Tibial nerve (tissue), 4 donors: ENCODE measurements around the gene DESI1. TPM values are rescaled to one million over a fixed set of nuclear protein-coding genes. Genes with fewer than 3 reads are reported as not detected.
"Not testable (repeated sequence)": the region's sequence is repeated elsewhere in the genome, so short reads cannot be mapped to it uniquely, and the experiment has no call there.

ENCODE experiments used
- DNase-seq, 2 donors: peaks; one replicate each; pipeline ENCODE4 v3.0.0-alpha.2; 2019; ENCODE audit warnings: low spot score in 2 of 2
- H3K27ac ChIP-seq, 4 donors: fragments of 200-600 bp; sonication (generic) in 3 of 4; one replicate each; pipeline ENCODE4 v1.5.1; 2017 to 2019; ENCODE audit warnings: mild to moderate bottlenecking in 1 of 4
- H3K27me3 ChIP-seq, 2 donors: fragments of 200-600 bp; sonication (generic) in 1 of 2; one replicate each; pipeline versions ENCODE4 v1.5.1 to v1.6.0; 2017 to 2019
- H3K36me3 ChIP-seq, 3 donors: fragments of 200-600 bp; sonication (generic); one replicate each; pipeline ENCODE4 v1.5.1; 2018 to 2019
- H3K4me1 ChIP-seq, 4 donors: fragments of 200-600 bp; sonication (generic) in 3 of 4; one replicate each; pipeline ENCODE4 v1.5.1; 2017 to 2019
- H3K4me3 ChIP-seq, 4 donors: fragments of 200-600 bp; sonication (generic) in 3 of 4; one replicate each; pipeline ENCODE4 v1.5.1; 2017 to 2019; ENCODE audit warnings: mild to moderate bottlenecking in 1 of 4, moderate library complexity in 1 of 4
- H3K9me3 ChIP-seq, 4 donors: fragments of 200-600 bp; sonication (generic) in 3 of 4; one replicate each; pipeline ENCODE4 v1.5.1; 2017 to 2019
- CTCF ChIP-seq, 5 experiments: fragments of 200-600 bp in 3 of 5; fragments of 450-650 bp in 2 of 5; sonication (generic) in 3 of 5; IDR thresholded peaks; one replicate each; pipeline ENCODE4 v1.5.1; 2016 to 2019; ENCODE audit warnings: antibody characterized with exemption in 5 of 5, mild to moderate bottlenecking in 3 of 5, moderate library complexity in 2 of 5
- EP300 ChIP-seq, 2 donors: sonication (generic); formaldehyde crosslinking; IDR thresholded peaks; one replicate each; pipeline ENCODE4 v1.6.1; 2017; ENCODE audit warnings: antibody characterized with exemption in 2 of 2, mild to moderate bottlenecking in 1 of 2
- POLR2A ChIP-seq, 2 donors: fragments of 450-650 bp; IDR thresholded peaks; one replicate each; pipeline ENCODE4 v1.6.1; 2017; ENCODE audit warnings: antibody characterized with exemption in 2 of 2, mild to moderate bottlenecking in 2 of 2, moderate library complexity in 2 of 2
- WGBS, 2 donors: methylation state at CpG; one replicate each; pipeline ENCODE4 v1.1.5; 2018; 5-methylcytosine and 5-hydroxymethylcytosine counted together
- total RNA-seq, 4 donors: library from RNA; depleted of rRNA; stranded (reverse); fragments of >200 nt; gene quantifications; one replicate each; pipeline ENCODE4 v1.1.0, GENCODE V29; 2016

Gene DESI1
- total RNA-seq, 4 donors from 2014 or later: 16.5 to 24.6 (median 19.2) TPM

GRCh38 chr22:41574847-41575381 lies 45.9 kb downstream of the DESI1 start:
- peak; percentile 61 to 66 for DNase-seq
- H3K36me3 ChIP-seq: peaks cover 0 to 56% (median 0%) of the 10 kb centered on the region in 3 donors
- 62 to 64% methylated on average over 16 to 26 of the region's 26 CpGs for WGBS, 2 donors

GRCh38 chr22:41573677-41574076 lies 47.2 kb downstream of the DESI1 start:
- DNase-seq: no peak
- Histone ChIP-seq H3K27ac (no peak overlapping the region), H3K4me3 (no peak overlapping the region), H3K4me1 (peaks cover 0 to 11% (median 0%) of the 10 kb centered on the region in 4 donors), H3K9me3 (no peaks in the 10 kb centered on the region), H3K27me3 (no peaks in the 10 kb centered on the region), H3K36me3 (peaks cover 0 to 44% (median 0%) of the 10 kb centered on the region in 3 donors)
- TF ChIP-seq CTCF (IDR thresholded peaks at IDR 0.05) (no peak), EP300 (IDR thresholded peaks at IDR 0.05) (no peak), POLR2A (IDR thresholded peaks at IDR 0.05) (no peak)
- 88 to 95% methylated on average over 8 to 11 of the region's 11 CpGs for WGBS, 2 donors

More at GRCh38 chr22:41574847-41575381, 45.9 kb downstream of the DESI1 start:
- no peak for TF ChIP-seq CTCF (IDR thresholded peaks at IDR 0.05)
- TF ChIP-seq EP300 (IDR thresholded peaks at IDR 0.05): no peak
- TF ChIP-seq POLR2A (IDR thresholded peaks at IDR 0.05): no peak
- H3K27ac ChIP-seq: peak overlapping the region in 1 of 4 donors; percentile 58
- no peak overlapping the region for H3K4me3 ChIP-seq
- peaks cover 0 to 11% (median 0%) of the 10 kb centered on the region in 4 donors for H3K4me1 ChIP-seq
- no peaks in the 10 kb centered on the region for H3K9me3 ChIP-seq
- H3K27me3 ChIP-seq: no peaks in the 10 kb centered on the region

- not testable (repeated sequence) for H3K27ac ChIP-seq, H3K4me3 ChIP-seq, H3K9me3 ChIP-seq, DNase-seq, H3K27me3 ChIP-seq
- WGBS, 2 donors: 94 to 99% methylated on average over 3 of the region's 3 CpGs
- H3K4me1 ChIP-seq: peaks cover 0 to 14% (median 0%) of the 10 kb centered on the region in 4 donors
- H3K36me3 ChIP-seq: peaks cover 0 to 30% (median 0%) of the 10 kb centered on the region in 3 donors
Measured at GRCh38 chr22:41572305-41572704, 48.5 kb downstream of the DESI1 start.

- Histone ChIP-seq H3K4me3 (no peak overlapping the region), H3K27ac (no peak overlapping the region), H3K36me3 (peaks cover 0 to 25% (median 0%) of the 10 kb centered on the region in 3 donors), H3K9me3 (no peaks in the 10 kb centered on the region), H3K27me3 (no peaks in the 10 kb centered on the region), H3K4me1 (peaks cover 0 to 19% (median 0%) of the 10 kb centered on the region in 4 donors)
- no peak for TF ChIP-seq CTCF (IDR thresholded peaks at IDR 0.05)
- no peak for TF ChIP-seq EP300 (IDR thresholded peaks at IDR 0.05)
- no peak for TF ChIP-seq POLR2A (IDR thresholded peaks at IDR 0.05)
- 92 to 96% methylated on average over 14 of the region's 14 CpGs for WGBS, 2 donors
- DNase-seq: no peak
Measured at GRCh38 chr22:41571786-41572185, 49.1 kb downstream of the DESI1 start.

GRCh38 chr22:41570221-41570620 lies 50.6 kb downstream of the DESI1 start:
- peaks cover 0 to 9% (median 0%) of the 10 kb centered on the region in 3 donors for H3K36me3 ChIP-seq
- H3K4me3 ChIP-seq: no peak overlapping the region
- 76 to 77% methylated on average over 3 of the region's 3 CpGs for WGBS, 2 donors
- H3K4me1 ChIP-seq: peaks cover 0 to 22% (median 0%) of the 10 kb centered on the region in 4 donors
- TF ChIP-seq POLR2A (IDR thresholded peaks at IDR 0.05): no peak
- TF ChIP-seq CTCF (IDR thresholded peaks at IDR 0.05): no peak
- TF ChIP-seq EP300 (IDR thresholded peaks at IDR 0.05): no peak
- H3K27ac ChIP-seq: no peak overlapping the region
- H3K27me3 ChIP-seq: no peaks in the 10 kb centered on the region
- no peaks in the 10 kb centered on the region for H3K9me3 ChIP-seq
- DNase-seq: no peak
